RPMI7951 (cell line): ENCODE results near the gene PCDHB13. TPM values are rescaled to one million over a fixed set of nuclear protein-coding genes. Genes with fewer than 3 reads are reported as not detected.
"Not testable (repeated sequence)": the region's sequence is repeated elsewhere in the genome, so short reads cannot be mapped to it uniquely, and the experiment has no call there.

Source experiments
- DNase-seq: peaks from one replicate; pipeline ENCODE4 v3.0.0-alpha.2; 2012; ENCODE audit warnings: low read depth
- total RNA-seq: library from RNA; depleted of rRNA; stranded (reverse); fragments of >200 nt; shearing (Covaris generic); gene quantifications from 2 replicates; pipeline ENCODE4 v1.2.3, GENCODE V29; 2014

PCDHB13 gene
- total RNA-seq, 1 experiment from 2014 or later: 2.6 TPM

DNA sequence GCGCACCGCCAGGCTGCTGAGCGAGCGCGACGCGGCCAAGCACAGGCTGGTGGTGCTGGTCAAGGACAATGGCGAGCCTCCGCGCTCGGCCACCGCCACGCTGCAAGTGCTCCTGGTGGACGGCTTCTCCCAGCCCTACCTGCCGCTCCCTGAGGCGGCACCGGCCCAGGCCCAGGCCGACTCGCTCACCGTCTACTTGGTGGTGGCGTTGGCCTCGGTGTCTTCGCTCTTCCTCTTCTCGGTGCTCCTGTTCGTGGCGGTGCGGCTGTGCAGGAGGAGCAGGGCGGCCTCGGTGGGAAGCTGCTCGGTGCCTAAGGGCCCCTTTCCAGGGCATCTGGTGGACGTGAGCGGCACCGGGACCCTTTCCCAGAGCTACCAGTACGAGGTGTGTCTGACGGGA is 12.1 kb upstream of the PCDHB13 start:
- DNase-seq: not testable (repeated sequence)

DNA sequence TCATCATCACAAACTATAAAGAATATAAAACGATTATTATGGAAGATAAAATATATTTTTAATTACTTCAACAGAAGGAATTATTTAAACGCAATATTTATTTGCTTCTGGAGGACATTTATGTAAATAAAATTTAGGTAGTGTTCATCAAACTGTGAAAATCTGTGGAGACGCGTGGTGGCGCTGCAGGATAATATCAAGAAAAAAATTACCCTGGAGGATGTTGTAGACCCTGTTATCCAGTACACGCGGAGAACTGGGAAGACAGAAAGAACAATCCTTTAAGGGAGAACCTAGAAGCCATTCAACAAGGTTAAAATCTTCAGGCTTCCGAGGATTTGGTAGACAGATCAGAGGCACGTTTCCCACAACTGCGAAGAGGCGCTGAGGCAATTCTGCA is 5.2 kb upstream of the PCDHB13 start, which contains the start of gene PCDHB12:
PCDHB12 (plus strand) TSS at position 242 of the 400 bp plus-strand sequence. CDS start 189 bp downstream, outside the sequence.
- DNase-seq: peak; percentile 56

DNA sequence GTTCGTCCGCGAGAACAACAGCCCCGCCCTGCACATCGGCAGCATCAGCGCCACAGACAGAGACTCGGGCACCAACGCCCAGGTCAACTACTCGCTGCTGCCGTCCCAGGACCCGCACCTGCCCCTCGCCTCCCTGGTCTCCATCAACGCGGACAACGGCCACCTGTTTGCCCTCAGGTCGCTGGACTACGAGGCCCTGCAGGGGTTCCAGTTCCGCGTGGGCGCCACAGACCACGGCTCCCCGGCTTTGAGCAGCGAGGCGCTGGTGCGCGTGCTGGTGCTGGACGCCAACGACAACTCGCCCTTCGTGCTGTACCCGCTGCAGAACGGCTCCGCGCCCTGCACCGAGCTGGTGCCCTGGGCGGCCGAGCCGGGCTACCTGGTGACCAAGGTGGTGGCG is 3.4 kb upstream of the PCDHB13 start:
- not testable (repeated sequence) for DNase-seq

DNA sequence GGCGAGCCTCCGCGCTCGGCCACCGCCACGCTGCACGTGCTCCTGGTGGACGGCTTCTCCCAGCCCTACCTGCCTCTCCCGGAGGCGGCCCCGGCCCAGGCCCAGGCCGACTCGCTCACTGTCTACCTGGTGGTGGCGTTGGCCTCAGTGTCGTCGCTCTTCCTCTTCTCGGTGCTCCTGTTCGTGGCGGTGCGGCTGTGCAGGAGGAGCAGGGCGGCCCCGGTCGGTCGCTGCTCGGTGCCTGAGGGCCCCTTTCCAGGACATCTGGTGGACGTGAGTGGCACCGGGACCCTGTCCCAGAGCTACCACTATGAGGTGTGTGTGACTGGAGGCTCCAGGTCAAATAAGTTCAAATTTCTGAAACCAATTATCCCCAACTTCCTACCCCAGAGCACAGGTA is 2.9 kb upstream of the PCDHB13 start:
- not testable (repeated sequence) for DNase-seq

- DNase-seq: not testable (repeated sequence)
Observed at GRCh38 chr5:141214583-141214982, 864 bp downstream of the PCDHB13 start.

DNA sequence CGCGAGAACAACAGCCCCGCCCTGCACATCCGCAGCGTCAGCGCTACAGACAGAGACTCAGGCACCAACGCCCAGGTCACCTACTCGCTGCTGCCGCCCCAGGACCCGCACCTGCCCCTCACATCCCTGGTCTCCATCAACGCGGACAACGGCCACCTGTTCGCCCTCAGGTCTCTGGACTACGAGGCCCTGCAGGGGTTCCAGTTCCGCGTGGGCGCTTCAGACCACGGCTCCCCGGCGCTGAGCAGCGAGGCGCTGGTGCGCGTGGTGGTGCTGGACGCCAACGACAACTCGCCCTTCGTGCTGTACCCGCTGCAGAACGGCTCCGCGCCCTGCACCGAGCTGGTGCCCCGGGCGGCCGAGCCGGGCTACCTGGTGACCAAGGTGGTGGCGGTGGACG is 1.8 kb downstream of the PCDHB13 start:
- DNase-seq: not testable (repeated sequence)

DNA sequence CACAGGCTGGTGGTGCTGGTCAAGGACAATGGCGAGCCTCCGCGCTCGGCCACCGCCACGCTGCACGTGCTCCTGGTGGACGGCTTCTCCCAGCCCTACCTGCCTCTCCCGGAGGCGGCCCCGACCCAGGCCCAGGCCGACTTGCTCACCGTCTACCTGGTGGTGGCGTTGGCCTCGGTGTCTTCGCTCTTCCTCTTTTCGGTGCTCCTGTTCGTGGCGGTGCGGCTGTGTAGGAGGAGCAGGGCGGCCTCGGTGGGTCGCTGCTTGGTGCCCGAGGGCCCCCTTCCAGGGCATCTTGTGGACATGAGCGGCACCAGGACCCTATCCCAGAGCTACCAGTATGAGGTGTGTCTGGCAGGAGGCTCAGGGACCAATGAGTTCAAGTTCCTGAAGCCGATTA is 2.3 kb downstream of the PCDHB13 start:
- DNase-seq: not testable (repeated sequence)

DNA sequence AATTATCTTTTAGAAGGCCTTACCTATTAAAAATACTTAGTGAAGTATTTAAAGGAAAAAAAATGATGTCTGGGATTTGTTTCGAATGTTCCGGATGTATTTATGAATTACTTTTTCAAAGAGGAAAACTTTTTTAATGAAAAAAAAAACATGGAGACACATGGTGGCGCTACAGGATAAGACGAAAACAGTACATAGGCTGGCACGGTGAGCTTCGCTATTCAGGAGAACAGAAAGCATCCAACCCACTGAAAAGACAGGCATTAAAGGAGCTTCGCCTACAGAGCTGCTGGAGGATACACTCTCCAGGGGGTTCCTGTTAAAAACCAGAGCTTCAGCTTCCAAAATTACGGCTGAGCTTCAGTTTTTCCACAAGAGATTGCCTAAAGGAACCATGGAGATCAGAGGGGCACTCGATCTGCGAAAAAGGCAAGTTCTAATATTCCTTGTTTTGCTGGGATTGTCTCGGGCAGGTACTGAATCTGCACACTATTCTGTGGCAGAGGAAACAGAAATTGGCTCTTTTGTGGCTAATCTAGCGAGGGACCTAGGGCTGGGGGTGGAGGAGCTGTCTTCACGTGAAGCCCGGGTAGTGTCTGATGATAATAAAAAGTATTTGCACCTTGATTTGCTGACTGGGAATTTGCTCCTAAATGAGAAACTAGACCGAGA is 9.5 kb downstream of the PCDHB13 start, which contains the start of gene PCDHB14:
PCDHB14 (plus strand) TSS at position 232 of the 672 bp plus-strand sequence; CDS start at position 395, 163 bp downstream.
- peak; percentile 40 for DNase-seq

DNA sequence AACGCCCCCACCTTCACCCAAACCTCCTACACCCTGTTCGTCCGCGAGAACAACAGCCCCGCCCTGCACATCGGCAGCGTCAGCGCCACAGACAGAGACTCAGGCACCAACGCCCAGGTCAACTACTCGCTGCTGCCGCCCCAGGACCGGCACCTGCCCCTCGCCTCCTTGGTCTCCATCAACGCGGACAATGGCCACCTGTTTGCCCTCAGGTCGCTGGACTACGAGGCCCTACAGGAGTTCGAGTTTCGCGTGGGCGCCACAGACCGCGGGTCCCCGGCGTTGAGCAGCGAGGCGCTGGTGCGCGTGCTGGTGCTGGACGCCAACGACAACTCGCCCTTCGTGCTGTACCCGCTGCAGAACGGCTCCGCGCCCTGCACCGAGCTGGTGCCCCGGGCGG is 11.1 kb downstream of the PCDHB13 start:
- not testable (repeated sequence) for DNase-seq

- DNase-seq: not testable (repeated sequence)
Observed at GRCh38 chr5:141225421-141225820, 11.7 kb downstream of the PCDHB13 start.

DNA sequence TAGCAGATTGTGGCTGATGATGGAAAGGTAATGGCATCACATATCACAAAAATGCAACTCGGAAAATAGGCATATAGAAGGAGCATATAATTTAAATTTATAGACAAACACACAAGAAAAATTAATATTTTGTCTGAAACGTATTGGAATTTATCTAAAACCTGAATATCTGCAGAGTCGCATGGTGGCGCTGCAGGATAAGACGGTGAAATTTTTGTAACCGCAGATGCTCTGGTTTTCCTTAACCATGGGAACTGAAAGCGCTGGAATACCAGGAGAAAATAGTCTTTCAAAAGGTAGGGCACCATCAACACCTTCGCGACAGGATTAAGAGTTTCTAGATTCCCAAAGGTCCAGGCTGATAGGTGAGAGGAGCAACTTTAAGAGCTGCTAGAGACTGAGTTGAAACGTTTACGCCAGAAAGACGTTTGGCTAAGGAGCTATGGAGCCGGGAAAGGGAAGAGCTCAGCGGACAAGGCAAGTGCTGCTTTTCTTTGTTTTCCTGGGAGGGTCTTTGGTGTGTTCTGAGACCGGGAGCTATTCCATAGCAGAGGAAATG is 20.5 kb downstream of the PCDHB13 start:
- peak; percentile 35 for DNase-seq

- not testable (repeated sequence) for DNase-seq
Observed at GRCh38 chr5:141235922-141236321, 22.2 kb downstream of the PCDHB13 start.

- no peak for DNase-seq
Observed at GRCh38 chr5:141236516-141237313, 23.0 kb downstream of the PCDHB13 start.

- DNase-seq: no peak
Observed at GRCh38 chr5:141241496-141241895, 27.8 kb downstream of the PCDHB13 start.

DNA sequence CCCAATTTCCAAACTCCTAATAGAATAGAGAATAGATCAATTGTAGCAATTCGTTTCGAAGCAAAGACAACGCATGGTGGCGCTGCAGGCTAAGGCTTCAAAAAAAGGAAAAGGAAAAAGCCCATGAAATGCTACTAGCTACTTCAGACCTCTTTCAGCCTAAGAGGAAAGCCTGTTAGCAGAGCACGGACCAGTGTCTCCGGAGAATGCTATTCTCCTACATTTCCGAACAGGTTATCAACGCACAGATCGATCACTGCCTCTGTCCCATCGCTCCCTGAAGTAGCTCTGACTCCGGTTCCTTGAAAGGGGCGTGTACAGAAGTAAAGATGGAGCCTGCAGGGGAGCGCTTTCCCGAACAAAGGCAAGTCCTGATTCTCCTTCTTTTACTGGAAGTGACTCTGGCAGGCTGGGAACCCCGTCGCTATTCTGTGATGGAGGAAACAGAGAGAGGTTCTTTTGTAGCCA is 31.6 kb downstream of the PCDHB13 start, which contains the start of gene PCDHB15:
PCDHB15 (plus strand) TSS at position 146 of the 468 bp plus-strand sequence; CDS start at position 330, 184 bp downstream.
- peak; percentile 47 for DNase-seq

GRCh38 chr5:141246971-141247370 is 33.3 kb downstream of the PCDHB13 start:
- DNase-seq: not testable (repeated sequence)

GRCh38 chr5:141247434-141247833 is 33.7 kb downstream of the PCDHB13 start:
- not testable (repeated sequence) for DNase-seq

- DNase-seq: no peak
Observed at GRCh38 chr5:141250576-141250975, 36.9 kb downstream of the PCDHB13 start.

GRCh38 chr5:141258464-141258863 is 44.7 kb downstream of the PCDHB13 start:
- DNase-seq: no peak

- no peak for DNase-seq
Observed at GRCh38 chr5:141258948-141259347, 45.2 kb downstream of the PCDHB13 start.

DNA sequence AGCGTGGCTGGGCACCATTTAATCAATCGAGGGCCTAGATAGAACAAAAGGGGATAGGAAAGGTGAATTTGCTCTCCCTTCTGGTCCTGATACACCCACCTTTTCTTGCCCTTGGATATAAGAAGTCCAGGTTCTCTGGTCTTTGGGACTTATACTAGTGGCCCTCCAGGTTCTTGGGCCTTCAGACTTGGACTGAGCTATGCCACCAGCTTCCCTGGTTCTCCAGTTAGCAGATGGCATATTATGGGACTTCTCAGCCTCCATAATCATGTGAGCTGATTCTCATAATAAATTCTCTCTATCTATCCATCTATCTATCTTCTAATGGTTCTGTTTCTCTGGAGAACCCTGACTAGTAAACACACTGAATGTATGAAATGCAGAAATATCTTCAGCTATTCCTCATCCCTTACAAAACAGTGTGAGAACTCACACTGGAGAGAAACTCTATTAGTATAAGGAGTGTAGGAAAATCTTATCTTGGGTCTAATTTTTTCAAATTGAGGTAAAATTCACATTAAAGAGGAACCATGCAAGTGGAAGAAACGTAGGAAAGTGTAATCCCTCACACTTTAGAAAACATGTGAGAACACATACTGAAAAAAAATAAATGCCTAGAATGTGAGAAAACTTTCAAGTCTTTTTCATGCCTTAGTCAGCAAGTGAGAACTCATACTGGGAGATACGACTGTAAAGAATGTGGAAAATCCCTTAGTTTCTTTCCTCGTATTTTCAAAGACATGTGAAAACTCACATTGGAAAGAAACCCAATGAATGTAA is 46.9 kb downstream of the PCDHB13 start:
- peak; percentile 14 for DNase-seq
